Fibroblast of lung (primary cell): Measurements from ENCODE around the gene MYO10. TPM values are rescaled to one million over a fixed set of nuclear protein-coding genes. Genes with fewer than 3 reads are reported as not detected.

ENCODE experiments used
- DNase-seq, 2 donors: peaks; one replicate each; pipeline versions ENCODE4 v3.0.0 to v3.0.0-alpha.2; 2010; ENCODE audit warnings: low read depth in 2 of 2
- H2AFZ ChIP-seq: 2 replicates; pipeline ENCODE4 v1.5.1; 2012; ENCODE audit warnings: low read length, control low read depth, inconsistent platforms
- H3K27ac ChIP-seq: 2 replicates; pipeline ENCODE4 v1.5.1; 2011; ENCODE audit warnings: low read length, control low read depth; ENCODE audit not compliant: insufficient read depth
- H3K27me3 ChIP-seq: 2 replicates; pipeline ENCODE4 v1.5.1; 2011; ENCODE audit warnings: mild to moderate bottlenecking, low read length; ENCODE audit not compliant: control insufficient read depth, insufficient read depth
- H3K36me3 ChIP-seq: 2 replicates; pipeline ENCODE4 v1.5.1; 2011; ENCODE audit warnings: low read length; ENCODE audit not compliant: control insufficient read depth, insufficient read depth
- H3K4me1 ChIP-seq: 2 replicates; pipeline ENCODE4 v1.5.1; 2011; ENCODE audit warnings: low read length; ENCODE audit not compliant: control insufficient read depth, insufficient read depth; ENCODE audit errors: extremely low read depth
- H3K4me2 ChIP-seq: 2 replicates; pipeline ENCODE4 v1.5.1; 2011; ENCODE audit warnings: low read length, control low read depth; ENCODE audit not compliant: insufficient read depth; ENCODE audit errors: extremely low read depth
- H3K4me3 ChIP-seq, 4 experiments: fragments of 200-600 bp in 1 of 4; sonication (generic) in 1 of 4; replicated peaks in 1 of 4; 2 replicates each; pipeline ENCODE4 v1.5.1; 2011 to 2016; ENCODE audit warnings: low read length in 4 of 4, low read depth in 3 of 4, mild to moderate bottlenecking in 3 of 4, control low read depth in 2 of 4, inconsistent platforms in 1 of 4, mixed read lengths in 1 of 4; ENCODE audit not compliant: insufficient read depth in 1 of 4; ENCODE audit errors: control extremely low read depth in 1 of 4
- H3K79me2 ChIP-seq: 2 replicates; pipeline ENCODE4 v1.5.1; 2012; ENCODE audit warnings: mild to moderate bottlenecking, low read length, inconsistent platforms; ENCODE audit not compliant: control insufficient read depth, insufficient read depth
- H3K9ac ChIP-seq: 2 replicates; pipeline ENCODE4 v1.5.1; 2011; ENCODE audit warnings: mild to moderate bottlenecking, low read length, control low read depth; ENCODE audit not compliant: insufficient read depth
- H3K9me3 ChIP-seq: 2 replicates; pipeline ENCODE4 v1.5.1; 2012; ENCODE audit warnings: low read depth, low read length; ENCODE audit not compliant: control insufficient read depth, insufficient read depth
- H4K20me1 ChIP-seq: 2 replicates; pipeline ENCODE4 v1.5.1; 2011; ENCODE audit warnings: low read length; ENCODE audit not compliant: control insufficient read depth, insufficient read depth; ENCODE audit errors: extremely low read depth
- CTCF ChIP-seq, 2 donors: IDR thresholded peaks in 1 of 2; conservative IDR thresholded peaks in 1 of 2; 1 replicate in 1 of 2; 2 replicates in 1 of 2; pipeline ENCODE4 v1.5.1; 2011 to 2012; ENCODE audit warnings: low read length in 2 of 2, control low read depth in 1 of 2, inconsistent platforms in 1 of 2, low read depth in 1 of 2, mild to moderate bottlenecking in 1 of 2
- EZH2 ChIP-seq: IDR thresholded peaks from 2 replicates; pipeline ENCODE4 v1.5.1; 2012; ENCODE audit warnings: low read length, control low read depth, mild to moderate bottlenecking; ENCODE audit errors: missing control alignments
- polyA plus RNA-seq, 2 donors: library from polyadenylated mRNA; depleted of rRNA in 1 of 2; stranded (reverse) in 1 of 2; unstranded in 1 of 2; fragments of >200 nt; gene quantifications; 2 replicates each; pipeline ENCODE4 v1.2.1, GENCODE V29; 2011 to 2012; ENCODE audit warnings: missing spikeins in 1 of 2
- total RNA-seq: library from RNA; depleted of rRNA; stranded (reverse); fragments of >200 nt; gene quantifications from 2 replicates; pipeline ENCODE4 v1.2.1, GENCODE V29; 2014

MYO10 gene
- total and polyA plus RNA-seq, 2 donors (not counting 1 experiment from before 2014, with no cell fraction given) = 16.6 to 82.2 TPM

- DNase-seq = no peak
Measured at GRCh38 chr5:16628376-16628775, 307.7 kb downstream of the MYO10 start.

GRCh38 chr5:16626696-16627264, 309.3 kb downstream of the MYO10 start:
- H3K4me3 ChIP-seq = no peak overlapping the region
- H3K27me3 ChIP-seq = peaks cover 17% of the 10 kb centered on the region
- H3K4me2 ChIP-seq = no peak overlapping the region
- TF ChIP-seq EZH2 = no peak
- TF ChIP-seq CTCF (conservative IDR thresholded peaks at IDR 0.05 in 1 of 2, IDR thresholded peaks at IDR 0.05 in 1 of 2; ENCODE audit: low read depth in 1 of 2, low read length in 2 of 2) = no peak
- H4K20me1 ChIP-seq = no peaks in the 10 kb centered on the region
- no peaks in the 10 kb centered on the region for H3K79me2 ChIP-seq
- no peak for DNase-seq
- H3K9ac ChIP-seq = no peak overlapping the region
- no peaks in the 10 kb centered on the region for H3K36me3 ChIP-seq
- no peaks in the 10 kb centered on the region for H3K9me3 ChIP-seq
- H3K4me1 ChIP-seq = no peaks in the 10 kb centered on the region
- no peak overlapping the region for H2AFZ ChIP-seq
- no peak overlapping the region for H3K27ac ChIP-seq

More at GRCh38 chr5:16628376-16628775, 307.7 kb downstream of the MYO10 start:
- Histone ChIP-seq H3K9me3 (no peaks in the 10 kb centered on the region), H3K4me1 (no peaks in the 10 kb centered on the region), H4K20me1 (no peaks in the 10 kb centered on the region), H3K79me2 (no peaks in the 10 kb centered on the region), H3K27ac (no peak overlapping the region), H3K36me3 (no peaks in the 10 kb centered on the region), H3K9ac (no peak overlapping the region), H3K27me3 (peaks cover 15% of the 10 kb centered on the region), H2AFZ (no peak overlapping the region), H3K4me3 (no peak overlapping the region), H3K4me2 (no peak overlapping the region)
- TF ChIP-seq CTCF (conservative IDR thresholded peaks at IDR 0.05 in 1 of 2, IDR thresholded peaks at IDR 0.05 in 1 of 2; ENCODE audit: low read depth in 1 of 2, low read length in 2 of 2) (no peak), EZH2 (no peak)

- TF ChIP-seq CTCF (conservative IDR thresholded peaks at IDR 0.05 in 1 of 2, IDR thresholded peaks at IDR 0.05 in 1 of 2; ENCODE audit: low read depth in 1 of 2, low read length in 2 of 2) = no peak
- no peak for TF ChIP-seq EZH2
- no peak for DNase-seq
- H3K9ac ChIP-seq = no peak overlapping the region
- no peaks in the 10 kb centered on the region for H3K79me2 ChIP-seq
- no peak overlapping the region for H2AFZ ChIP-seq
- H3K9me3 ChIP-seq = no peaks in the 10 kb centered on the region
- no peaks in the 10 kb centered on the region for H3K36me3 ChIP-seq
- no peaks in the 10 kb centered on the region for H3K4me1 ChIP-seq
- no peak overlapping the region for H3K4me2 ChIP-seq
- H4K20me1 ChIP-seq = no peaks in the 10 kb centered on the region
- H3K27me3 ChIP-seq = peaks cover 20% of the 10 kb centered on the region
- H3K4me3 ChIP-seq = no peak overlapping the region
- no peak overlapping the region for H3K27ac ChIP-seq
Measured at GRCh38 chr5:16625096-16625495, 311.0 kb downstream of the MYO10 start.
